Kasumi-1 (cell line): ENCODE results near the gene ILK.

ENCODE experiments used
- DNase-seq, 2 experiments: peaks; one replicate each; lab custom pipeline; 2025; lab: John Stamatoyannopoulos, UW

Gene ILK

DNA sequence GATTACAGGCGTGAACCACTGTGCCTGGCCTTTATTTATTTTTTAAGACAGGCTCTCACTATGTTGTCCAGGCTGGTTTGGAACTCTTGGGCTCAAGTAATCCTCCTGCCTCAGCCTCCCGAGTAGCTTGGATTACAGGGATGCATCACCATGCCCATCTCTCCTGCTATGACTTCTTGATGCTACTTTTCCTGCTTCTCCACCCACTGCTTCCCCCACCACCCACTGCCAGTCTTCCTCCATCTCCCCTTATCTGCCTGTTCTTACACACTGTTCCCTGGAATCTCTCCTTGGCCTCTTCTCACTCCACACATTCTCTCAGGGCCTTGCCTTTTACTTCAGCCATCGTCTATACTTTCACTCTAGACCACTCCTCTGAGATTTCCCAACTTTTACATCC is 32.9 kb downstream of the ILK start:
- DNase-seq, result no peak

- DNase-seq, result no peak
Measured at GRCh38 chr11:6637871-6638270, 34.3 kb downstream of the ILK start.

GRCh38 chr11:6638429-6638828 is 34.9 kb downstream of the ILK start:
- no peak for DNase-seq

DNA sequence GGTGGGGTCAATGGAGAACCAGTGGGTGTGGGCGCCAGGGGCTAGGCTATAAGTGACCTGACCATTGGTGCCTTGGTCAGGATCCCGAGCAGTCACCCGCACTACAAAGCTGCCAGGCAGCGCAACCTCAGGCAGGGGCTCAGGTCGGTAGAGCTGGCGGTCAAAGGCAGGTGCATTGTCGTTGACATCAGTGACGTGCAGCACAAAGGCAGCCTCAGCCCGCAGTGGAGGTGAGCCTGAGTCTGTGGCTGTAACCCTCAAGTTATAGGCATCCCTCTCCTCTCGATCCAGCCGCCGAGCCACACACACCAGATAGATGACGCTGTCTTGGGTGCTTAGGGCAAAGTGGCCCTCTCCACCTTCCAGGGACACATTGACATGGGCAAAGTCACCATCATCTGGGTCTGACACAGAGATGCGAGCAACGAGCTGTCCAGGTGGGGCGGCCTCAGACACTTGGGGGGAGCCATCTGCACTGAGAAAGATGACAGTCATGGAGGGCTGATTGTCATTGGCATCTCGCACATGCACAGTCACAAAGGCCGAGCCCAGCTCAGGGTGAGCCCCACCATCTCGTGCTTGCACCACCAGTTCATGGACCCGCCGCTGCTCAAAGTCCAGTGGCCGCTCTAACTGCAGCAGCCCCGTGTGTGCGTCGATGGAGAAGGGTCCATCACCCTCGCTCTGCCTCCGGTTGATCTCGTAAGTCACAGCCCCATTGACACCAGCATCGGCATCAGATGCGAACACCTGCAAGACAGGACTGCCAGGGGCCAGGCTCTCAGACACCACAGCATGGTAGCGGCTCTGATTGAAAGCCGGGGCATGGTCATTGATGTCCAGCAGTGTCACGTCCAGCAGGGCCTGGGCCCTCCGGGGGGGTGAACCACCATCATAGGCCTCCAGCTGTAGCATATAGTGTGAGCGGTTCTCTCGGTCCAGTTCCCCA is 36.7 kb downstream of the ILK start:
- DNase-seq, result no peak

DNA sequence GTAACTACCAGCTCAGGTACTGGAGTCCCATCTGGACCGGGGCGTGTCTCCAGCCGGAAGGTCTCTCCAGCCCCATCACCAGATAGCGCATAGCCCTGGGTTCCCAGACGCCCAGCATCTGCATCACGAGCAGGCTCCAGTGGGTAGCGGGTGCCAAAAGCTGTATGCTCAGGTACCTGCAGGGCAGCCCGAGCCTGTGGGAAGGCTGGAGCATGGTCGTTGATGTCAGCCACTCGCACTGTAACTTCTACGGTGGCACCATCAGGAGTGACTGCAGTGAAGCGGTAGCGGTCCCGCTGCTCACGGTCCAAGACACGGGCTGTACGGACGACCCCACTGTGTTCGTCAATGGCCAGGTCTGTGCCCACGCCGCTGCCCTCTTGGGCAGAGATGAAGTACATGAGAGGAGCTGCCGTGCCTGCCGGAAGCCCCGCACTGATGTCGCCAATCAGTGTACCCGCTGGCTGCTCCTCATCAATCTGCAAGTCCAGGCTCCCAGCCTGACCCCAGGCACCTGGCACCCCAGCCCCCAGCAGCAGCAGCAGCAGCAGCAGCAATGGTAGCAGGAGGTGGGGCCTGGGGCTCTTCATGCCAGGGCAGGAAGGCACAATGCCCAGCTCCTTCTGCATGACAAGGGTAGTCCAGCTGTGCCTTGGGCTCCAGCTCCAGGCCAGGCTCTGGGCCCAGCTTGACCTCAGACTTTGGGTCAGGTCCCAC is 37.6 kb downstream of the ILK start:
- no peak for DNase-seq

GRCh38 chr11:6642957-6643356 is 39.4 kb downstream of the ILK start:
- DNase-seq, result no peak

GRCh38 chr11:6646071-6646470 is 42.5 kb downstream of the ILK start:
- DNase-seq, result no peak

- peak; percentile 79 to 86 for DNase-seq
Measured at GRCh38 chr11:6646576-6646917, 43.0 kb downstream of the ILK start.

DNA sequence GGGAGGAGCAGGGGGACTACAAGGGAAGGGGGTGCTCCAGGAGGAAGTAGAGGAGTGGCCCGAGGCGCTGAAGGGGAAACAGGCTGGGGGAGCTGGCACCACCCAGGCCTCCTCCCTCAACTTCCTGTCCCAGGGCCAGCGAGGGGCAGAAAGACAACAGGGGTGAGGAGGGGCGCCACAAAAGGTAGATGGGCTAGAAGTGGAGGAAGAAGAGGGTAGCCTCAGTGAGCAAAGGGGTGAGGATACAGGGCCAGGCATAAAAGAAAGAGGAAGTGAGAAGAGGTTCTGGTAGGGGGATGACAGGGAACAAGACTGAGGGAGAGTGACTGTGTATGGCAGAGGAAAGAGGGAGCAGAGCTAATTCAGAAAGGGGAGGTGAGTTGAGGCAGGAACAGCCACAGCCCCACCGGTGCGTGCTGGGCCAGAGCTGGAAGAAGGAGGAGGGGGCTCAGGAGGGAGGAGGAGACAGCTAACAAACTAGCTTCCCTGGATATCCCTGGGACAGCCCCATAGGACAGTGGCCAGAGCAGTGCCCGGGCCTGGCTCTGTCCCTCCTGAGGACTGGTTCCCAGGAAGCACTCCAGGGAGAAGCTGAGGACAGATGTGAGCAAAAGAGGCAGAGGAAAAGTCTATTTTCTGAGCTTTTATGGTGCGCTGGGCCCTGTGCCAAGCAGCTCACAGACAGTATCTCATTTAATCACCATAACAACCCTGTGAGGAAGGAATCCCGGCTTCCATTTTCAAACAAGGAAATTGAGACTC is 43.5 kb downstream of the ILK start:
- peak; percentile 93 to 94 for DNase-seq

- no peak for DNase-seq
Measured at GRCh38 chr11:6647836-6648235, 44.3 kb downstream of the ILK start.

DNA sequence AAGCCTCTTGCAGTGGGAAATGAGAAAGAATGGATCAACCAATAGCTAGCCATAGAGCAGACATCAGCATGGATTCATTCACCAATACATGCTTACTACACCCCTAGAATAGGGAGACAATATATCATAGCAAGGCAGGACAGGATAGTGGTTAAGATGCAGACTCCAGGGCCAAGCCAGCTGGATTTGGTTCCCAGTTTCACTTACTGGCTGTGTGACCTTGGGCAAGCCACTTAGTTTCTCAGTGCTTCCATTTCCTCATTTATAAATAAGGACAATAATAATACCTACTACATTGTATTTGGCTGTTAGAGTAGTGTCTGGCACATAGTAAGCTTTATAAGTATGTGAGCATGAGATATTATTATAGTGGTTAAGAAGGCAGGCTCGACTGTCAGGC is 44.9 kb downstream of the ILK start:
- no peak for DNase-seq

- no peak for DNase-seq
Measured at GRCh38 chr11:6650104-6650503, 46.5 kb downstream of the ILK start.

GRCh38 chr11:6650980-6651379 is 47.4 kb downstream of the ILK start:
- DNase-seq, result no peak

DNA sequence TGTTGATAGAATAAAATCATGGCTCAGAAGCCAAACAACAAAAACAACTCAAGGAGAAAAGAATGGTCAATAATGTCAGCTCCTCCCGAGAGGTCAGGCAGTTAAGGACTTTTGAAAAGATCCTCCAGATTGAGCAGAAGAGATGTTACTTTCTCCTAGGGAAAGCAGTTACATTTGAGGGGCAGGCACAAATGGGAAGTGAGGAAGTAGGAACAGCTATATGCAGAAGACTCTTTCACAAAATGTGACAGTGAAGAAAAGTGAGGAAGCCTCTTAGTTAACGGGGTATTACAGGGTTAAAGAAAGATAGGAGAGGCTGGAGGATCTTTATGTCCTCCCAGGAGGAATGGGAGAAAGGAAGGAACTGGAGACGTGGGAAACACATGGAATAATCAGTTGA is 48.6 kb downstream of the ILK start:
- no peak for DNase-seq

- no peak for DNase-seq
Measured at GRCh38 chr11:6653097-6653496, 49.5 kb downstream of the ILK start.

GRCh38 chr11:6653656-6654055 is 50.1 kb downstream of the ILK start:
- DNase-seq, result no peak

- DNase-seq, result no peak
Measured at GRCh38 chr11:6654281-6655019, 50.9 kb downstream of the ILK start.

- DNase-seq, result no peak
Measured at GRCh38 chr11:6655020-6655789, 51.6 kb downstream of the ILK start.

DNA sequence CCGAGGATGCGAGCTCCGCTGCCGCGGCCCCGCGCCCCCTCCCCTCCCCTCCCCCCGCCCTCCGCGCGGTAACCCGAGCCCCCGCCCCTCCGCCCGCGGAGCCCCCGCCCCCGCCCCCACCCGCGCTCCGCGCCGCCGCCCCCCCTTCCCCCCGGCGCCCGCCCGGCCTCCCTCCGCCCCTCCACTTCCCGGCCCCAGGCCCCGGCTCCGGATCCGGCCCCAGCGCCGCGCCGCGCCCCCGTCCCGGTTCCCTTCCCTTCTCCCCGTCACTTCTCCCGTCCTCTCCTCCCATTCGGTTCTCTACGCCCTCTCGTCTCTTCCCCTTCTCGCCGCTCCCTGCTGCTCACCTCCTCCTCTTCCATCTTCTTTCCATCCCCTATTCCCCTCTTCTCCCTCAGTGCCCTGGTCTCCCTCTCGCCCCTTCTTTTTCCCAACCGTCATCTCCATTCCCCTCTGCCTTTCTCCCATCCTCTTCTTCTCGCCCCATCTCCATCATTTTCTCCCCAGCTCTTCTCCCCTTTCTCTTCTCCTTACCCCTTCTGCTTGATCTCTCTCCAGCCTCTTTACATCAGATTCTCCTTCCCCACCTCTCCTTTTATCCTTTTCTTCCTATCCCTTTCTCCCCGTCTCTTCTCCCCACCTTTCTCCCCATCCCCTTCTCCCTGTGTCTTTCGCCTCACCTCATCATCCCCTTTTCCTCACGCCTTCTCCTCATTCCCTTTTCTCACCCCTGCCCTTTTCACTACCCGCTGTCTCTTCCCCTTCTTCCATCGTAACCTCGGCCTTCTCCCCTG is 52.4 kb downstream of the ILK start, which contains the start of gene DCHS1:
DCHS1 (minus strand) TSS at position 20 of the 794 bp plus-strand sequence. CDS start 14,196 bp downstream, outside the sequence.
- DNase-seq, result no peak

DNA sequence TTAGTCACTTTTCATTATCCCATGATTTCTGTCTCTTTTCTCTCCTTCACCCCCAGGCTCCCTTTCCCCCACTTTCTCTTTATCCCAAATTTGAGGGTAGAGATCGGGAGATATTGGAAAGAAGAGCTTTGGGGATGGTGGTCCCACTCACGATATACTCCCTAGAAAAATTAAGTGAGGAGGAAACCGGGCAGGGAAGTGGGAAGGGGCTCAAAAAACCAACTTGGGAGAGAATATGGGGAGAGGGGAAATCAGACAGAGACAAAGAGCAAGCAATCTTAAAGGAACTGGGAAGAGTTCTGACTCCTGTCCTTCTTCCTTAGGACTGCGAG is 53.0 kb downstream of the ILK start:
- no peak for DNase-seq
